ENCODE results near the gene CRHBP.

- TF ChIP-seq ZSCAN32 (CRISPR knock-in tag; IDR thresholded peaks at IDR 0.05) = no peak
- no peak for TF ChIP-seq TAF1 (IDR thresholded peaks at IDR 0.05; ENCODE audit: control insufficient read depth, extremely low read depth, insufficient read depth, low read length, severe bottlenecking)
- TF ChIP-seq ZNF212 (CRISPR knock-in tag; IDR thresholded peaks at IDR 0.05) = no peak
- TF ChIP-seq EZH2 (IDR thresholded peaks at IDR 0.05; ENCODE audit: borderline replicate concordance, low read depth, low read length) = no peak
- no peak for TF ChIP-seq CTCF (IDR thresholded peaks at IDR 0.05 in 2 of 3, conservative IDR thresholded peaks at IDR 0.05 in 1 of 3; ENCODE audit: insufficient read depth in 2 of 3, low read depth in 1 of 3, low read length in 3 of 3)
- TF ChIP-seq MXI1 (IDR thresholded peaks at IDR 0.05; ENCODE audit: low read depth, low read length) = no peak
- no peak for TF ChIP-seq TAF7 (tag; IDR thresholded peaks at IDR 0.05)
- no peak for TF ChIP-seq ZNF232 (CRISPR knock-in tag; IDR thresholded peaks at IDR 0.05)
- TF ChIP-seq FOSL1 (tag; conservative IDR thresholded peaks at IDR 0.05) = no peak
These were observed 50.4 kb downstream of the CRHBP start for GRCh38 chr5:77003246-77003645.

Measured in K562 (cell line).